ENCODE data around the gene NELFA.
"Not testable (repeated sequence)": the region's sequence is repeated elsewhere in the genome, so short reads cannot be mapped to it uniquely, and the experiment has no call there.

Gene NELFA

GRCh38 chr4:2040391-2041238 lies 31.8 kb upstream of the NELFA start:
- DNase-seq, result no peak

DNA sequence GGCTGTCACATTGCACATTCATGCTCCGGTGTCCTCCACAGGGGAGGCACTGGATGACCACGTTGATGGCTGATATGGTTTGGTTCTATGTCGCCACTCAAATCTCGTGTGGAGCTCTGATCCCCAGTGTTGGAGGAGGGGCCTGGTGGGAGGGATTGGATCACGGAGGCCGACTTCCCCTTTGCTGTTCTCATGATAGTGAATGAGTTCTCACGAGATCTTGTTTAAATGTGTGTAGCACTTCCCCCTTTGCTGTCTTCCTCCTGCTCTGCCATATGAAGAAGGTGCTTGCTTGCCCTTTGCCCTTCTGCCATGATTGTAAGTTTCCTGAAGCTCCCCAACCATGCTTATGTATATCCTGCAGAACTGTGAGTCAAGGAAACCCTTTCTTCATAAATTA lies 28.1 kb upstream of the NELFA start:
- DNase-seq, result no peak

GRCh38 chr4:2036327-2036726 lies 27.6 kb upstream of the NELFA start:
- no peak for DNase-seq

GRCh38 chr4:2031161-2031560 lies 22.4 kb upstream of the NELFA start:
- DNase-seq, result not testable (repeated sequence)

GRCh38 chr4:2027120-2027519 lies 18.3 kb upstream of the NELFA start:
- not testable (repeated sequence) for DNase-seq

GRCh38 chr4:2025817-2026216 lies 17.0 kb upstream of the NELFA start:
- DNase-seq, result no peak

GRCh38 chr4:2024683-2025082 lies 15.9 kb upstream of the NELFA start:
- DNase-seq, result no peak

- not testable (repeated sequence) for DNase-seq
Measured at GRCh38 chr4:2021358-2022018, 12.7 kb upstream of the NELFA start.

DNA sequence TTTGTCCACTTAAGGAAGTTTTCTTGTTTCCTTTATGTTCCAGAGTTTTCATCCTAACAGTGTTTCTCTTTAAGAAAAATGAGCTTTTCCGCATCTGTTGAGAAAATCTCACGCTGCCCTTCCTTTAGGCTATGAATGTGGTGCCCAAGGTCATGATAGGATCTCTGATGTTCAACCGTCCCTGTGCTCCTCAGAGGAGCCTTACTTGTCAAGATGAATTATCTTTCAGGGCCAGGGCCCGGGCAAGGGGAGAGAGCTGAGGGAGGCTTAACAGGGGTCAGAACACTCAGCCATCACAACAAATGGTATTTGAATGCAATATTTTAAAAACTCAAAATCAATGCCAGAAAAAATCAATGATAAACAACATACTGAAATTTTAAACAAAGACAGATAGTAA lies 6.2 kb upstream of the NELFA start:
- DNase-seq, result no peak

- no peak for DNase-seq
Measured at GRCh38 chr4:2011583-2011982, 2.8 kb upstream of the NELFA start.

GRCh38 chr4:2009651-2010233 lies 968 bp upstream of the NELFA start:
- peak; percentile 64 for DNase-seq

DNA sequence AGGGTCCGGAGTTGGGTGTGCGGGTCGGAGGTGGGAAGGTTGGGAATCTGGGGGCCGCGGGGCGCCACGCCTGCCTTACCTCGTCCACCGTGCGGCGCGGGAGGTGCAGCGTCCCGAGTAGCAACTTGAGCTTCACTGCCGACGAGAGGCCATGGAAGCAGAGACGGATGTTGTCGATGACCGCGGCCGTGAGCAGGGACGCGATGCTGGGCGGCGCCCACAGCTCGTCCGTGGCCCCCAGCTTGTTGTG lies 178 bp downstream of the NELFA start:
- no peak for DNase-seq

DNA sequence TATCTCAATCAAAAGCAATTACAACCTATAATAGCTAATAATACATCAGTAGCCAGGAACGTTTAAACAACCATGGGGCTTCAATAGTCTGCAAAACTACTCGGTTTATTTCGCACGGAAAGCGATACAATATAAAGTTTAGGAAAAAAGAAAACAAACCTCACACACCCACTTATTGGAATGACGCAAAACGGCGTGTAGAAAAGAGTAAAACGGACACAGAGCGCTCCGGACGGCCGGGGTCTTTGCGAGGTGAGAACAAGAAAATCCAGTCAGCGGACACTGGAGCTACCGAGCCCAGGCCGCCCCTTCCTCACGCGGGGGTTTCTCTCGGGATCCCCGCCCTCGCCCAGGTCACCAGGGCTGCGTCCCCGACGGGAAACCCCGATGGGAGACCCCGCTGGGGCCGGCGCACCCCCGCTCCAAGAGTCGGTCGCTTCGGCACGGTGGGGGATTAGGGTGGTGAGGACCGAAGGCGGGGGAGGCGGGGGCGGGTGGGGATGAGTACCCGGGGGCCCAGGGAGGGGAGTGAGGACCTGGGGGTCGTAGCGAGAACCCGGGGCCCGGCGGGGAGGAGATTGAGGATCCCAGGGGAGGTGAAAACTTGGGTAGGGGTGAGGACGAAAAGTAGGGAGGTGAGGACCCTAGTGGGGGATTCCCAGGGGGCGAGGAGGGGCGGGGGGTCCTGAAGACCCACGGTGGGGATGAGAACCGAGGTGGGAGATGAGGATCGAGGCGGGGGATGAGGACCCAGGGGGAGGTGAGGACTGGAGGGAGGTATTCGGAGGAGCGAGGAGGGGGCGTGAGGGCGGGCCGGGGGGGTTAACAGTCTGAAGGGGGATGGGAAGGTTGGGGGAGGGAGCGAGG lies 737 bp downstream of the NELFA start:
- no peak for DNase-seq

DNA sequence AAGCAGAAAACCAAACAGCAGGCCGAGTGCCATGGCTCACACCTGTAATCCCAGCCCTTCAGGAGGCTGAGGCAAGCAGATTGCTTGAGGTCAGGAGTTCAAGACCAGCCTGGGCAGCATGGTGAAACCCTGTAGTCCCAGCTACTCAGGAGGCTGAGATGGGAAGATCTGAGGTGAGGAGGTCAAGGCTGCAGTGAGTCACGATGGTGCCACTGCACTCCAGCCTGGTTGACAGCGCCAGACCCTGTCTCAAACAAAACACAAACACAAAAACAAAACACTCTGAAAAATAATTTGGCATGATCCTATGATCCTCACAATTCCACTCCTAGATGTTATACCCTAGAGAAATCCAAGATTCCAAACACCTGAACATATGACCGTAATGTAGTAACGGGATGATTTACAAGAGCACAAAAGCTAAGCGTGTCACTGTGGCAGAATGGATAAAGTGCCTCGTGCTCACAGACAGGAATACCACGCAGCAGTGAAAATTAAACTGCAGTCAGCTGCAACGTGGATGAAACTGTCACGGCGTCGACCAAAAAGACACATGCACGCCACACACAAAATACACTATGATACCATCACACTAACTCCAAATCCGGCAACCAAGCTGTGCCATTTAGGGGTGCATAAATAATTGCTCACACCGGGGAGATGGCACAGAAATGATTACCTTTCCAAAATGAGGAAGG lies 1.7 kb downstream of the NELFA start:
- no peak for DNase-seq

GRCh38 chr4:2006367-2006766 lies 2.4 kb downstream of the NELFA start:
- no peak for DNase-seq

DNA sequence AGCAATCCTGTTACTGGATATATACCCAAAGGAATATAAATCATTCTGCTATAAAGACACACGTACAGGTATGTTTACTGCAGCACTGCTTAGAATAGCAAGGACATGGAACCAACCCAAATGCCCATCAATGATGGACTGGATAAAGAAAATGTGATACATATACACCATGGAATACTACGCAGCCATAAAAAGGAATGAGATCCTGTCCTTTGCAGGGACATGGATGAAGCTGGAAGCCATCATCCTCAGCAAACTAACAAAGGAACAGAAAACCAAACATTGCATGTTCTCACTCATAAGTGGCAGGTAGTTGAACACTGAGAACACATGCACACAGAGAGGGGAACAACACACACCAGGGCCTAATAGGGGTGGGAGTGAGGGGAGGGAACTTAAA lies 5.4 kb downstream of the NELFA start:
- not testable (repeated sequence) for DNase-seq

DNA sequence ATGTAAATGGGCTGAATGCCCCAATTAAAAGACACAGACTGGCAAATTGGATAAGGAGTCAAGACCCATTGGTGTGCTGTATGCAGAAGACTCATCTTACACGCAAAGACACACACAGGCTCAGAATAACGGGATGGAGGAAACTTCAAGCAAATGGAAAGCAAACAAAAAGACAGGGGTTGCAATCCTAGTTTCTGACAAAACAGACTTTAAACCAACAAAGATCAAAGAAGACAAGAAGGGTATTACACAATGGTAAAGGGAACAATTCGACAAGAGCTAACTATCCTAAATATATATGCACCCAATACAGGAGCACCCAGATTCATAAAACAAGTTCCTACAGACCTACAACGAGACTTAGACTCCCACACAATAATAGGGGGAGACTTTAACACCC lies 9.5 kb downstream of the NELFA start:
- not testable (repeated sequence) for DNase-seq

- no peak for DNase-seq
Measured at GRCh38 chr4:1998296-1998695, 10.5 kb downstream of the NELFA start.

GRCh38 chr4:1997712-1998111 lies 11.1 kb downstream of the NELFA start:
- no peak for DNase-seq

DNA sequence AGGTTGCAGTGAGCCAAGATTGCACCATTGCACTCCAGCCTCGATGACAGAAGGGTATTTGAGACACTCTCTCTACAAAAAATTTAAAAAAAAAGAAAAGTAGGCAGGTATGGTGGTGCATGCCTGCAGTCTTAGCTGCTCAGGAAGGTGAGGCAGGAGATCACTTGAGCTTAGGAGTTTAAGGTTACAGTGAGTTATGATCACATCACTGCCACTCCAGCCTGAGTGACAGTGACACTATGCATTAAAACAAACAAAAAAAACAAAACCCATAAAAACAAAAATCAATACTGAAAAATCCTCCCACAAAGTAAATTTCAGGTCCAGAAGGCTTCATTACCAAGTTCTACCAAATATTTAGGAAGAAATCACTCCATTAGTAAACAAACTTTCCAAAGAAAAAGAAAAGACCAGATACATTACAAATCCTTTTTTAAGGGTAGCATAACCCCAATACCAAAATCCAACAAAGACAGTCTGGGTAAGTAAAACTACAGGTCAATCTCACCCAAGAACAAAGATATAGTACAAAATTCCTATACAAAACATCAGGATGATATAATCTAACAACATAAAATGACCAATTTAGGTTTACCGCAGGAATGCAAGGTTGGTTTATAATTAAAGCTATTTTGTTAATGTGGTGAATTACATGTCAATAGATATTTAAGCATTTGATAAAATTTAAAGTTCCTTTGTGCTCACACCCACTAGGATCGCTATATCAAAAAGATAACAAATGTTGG lies 11.7 kb downstream of the NELFA start:
- no peak for DNase-seq

GRCh38 chr4:1994938-1995337 lies 13.8 kb downstream of the NELFA start:
- DNase-seq, result no peak

Measured in activated CD4-positive, alpha-beta T cell treated with anti-CD3 and anti-CD28 coated beads, Interleukin-2, amount 50 U/mL, for 16 hours (primary cell).